ENCODE data around the gene MMD2.

MMD2 gene

GRCh38 chr7:4965295-4966022, 6.5 kb upstream of the MMD2 start:
- no peaks in the 10 kb centered on the region for H3K79me2 ChIP-seq (ENCODE audit: low read length)
- no peaks in the 10 kb centered on the region for H3F3A ChIP-seq (ENCODE audit: insufficient read depth, low read length)
- H3K36me3 ChIP-seq (replicated peaks; ENCODE audit: insufficient read depth, low read length) = no peaks in the 10 kb centered on the region
- no peaks in the 10 kb centered on the region for H4K20me1 ChIP-seq (ENCODE audit: insufficient read depth, low read length)
- DNase-seq = no peak
- H3K27ac ChIP-seq (ENCODE audit: low read length) = no peak overlapping the region
- no peak overlapping the region for H3K9ac ChIP-seq (ENCODE audit: low read length)
- no peaks in the 10 kb centered on the region for H3K4me1 ChIP-seq (ENCODE audit: low read length)
- H2AFZ ChIP-seq (ENCODE audit: low read length) = no peak overlapping the region
- H3K9me3 ChIP-seq (replicated peaks; ENCODE audit: insufficient read depth, low read length) = no peaks in the 10 kb centered on the region
- no peaks in the 10 kb centered on the region for H3K9me2 ChIP-seq (replicated peaks; ENCODE audit: insufficient read depth, low read length)
- no peak overlapping the region for H3K4me2 ChIP-seq (ENCODE audit: low read depth, low read length)
- H3K27me3 ChIP-seq (replicated peaks; ENCODE audit: insufficient read depth, low read length) = peaks cover 19% of the 10 kb centered on the region
- TF ChIP-seq CTCF (IDR thresholded peaks at IDR 0.05; ENCODE audit: low read length) (no peak), EZH2 (optimal IDR thresholded peaks at IDR 0.05; ENCODE audit: low read depth, low read length) (no peak), EZH2phosphoT487 (IDR thresholded peaks at IDR 0.05; ENCODE audit: low read length) (no peak)
- H3K4me3 ChIP-seq (ENCODE audit: low read length) = no peak overlapping the region

GRCh38 chr7:4964506-4964905, 5.5 kb upstream of the MMD2 start:
- Histone ChIP-seq H3K4me2 (ENCODE audit: low read depth, low read length) (no peak overlapping the region), H3K27ac (ENCODE audit: low read length) (no peak overlapping the region), H3K79me2 (ENCODE audit: low read length) (no peaks in the 10 kb centered on the region), H3K27me3 (replicated peaks; ENCODE audit: insufficient read depth, low read length) (peaks cover 19% of the 10 kb centered on the region), H4K20me1 (ENCODE audit: insufficient read depth, low read length) (no peaks in the 10 kb centered on the region), H3K9me3 (replicated peaks; ENCODE audit: insufficient read depth, low read length) (no peaks in the 10 kb centered on the region), H3K36me3 (replicated peaks; ENCODE audit: insufficient read depth, low read length) (no peaks in the 10 kb centered on the region), H3K4me3 (ENCODE audit: low read length) (no peak overlapping the region), H3K4me1 (ENCODE audit: low read length) (no peaks in the 10 kb centered on the region), H2AFZ (ENCODE audit: low read length) (no peak overlapping the region), H3K9me2 (replicated peaks; ENCODE audit: insufficient read depth, low read length) (no peaks in the 10 kb centered on the region), H3F3A (ENCODE audit: insufficient read depth, low read length) (no peaks in the 10 kb centered on the region), H3K9ac (ENCODE audit: low read length) (no peak overlapping the region)
- no peak for TF ChIP-seq EZH2 (optimal IDR thresholded peaks at IDR 0.05; ENCODE audit: low read depth, low read length)
- TF ChIP-seq EZH2phosphoT487 (IDR thresholded peaks at IDR 0.05; ENCODE audit: low read length) = no peak
- TF ChIP-seq CTCF (IDR thresholded peaks at IDR 0.05; ENCODE audit: low read length) = no peak
- DNase-seq = no peak

GRCh38 chr7:4962872-4963775, 4.1 kb upstream of the MMD2 start:
- no peak overlapping the region for H3K4me3 ChIP-seq (ENCODE audit: low read length)
- no peak overlapping the region for H3K27ac ChIP-seq (ENCODE audit: low read length)
- no peaks in the 10 kb centered on the region for H3K36me3 ChIP-seq (replicated peaks; ENCODE audit: insufficient read depth, low read length)
- H3K9ac ChIP-seq (ENCODE audit: low read length) = no peak overlapping the region
- no peak for TF ChIP-seq EZH2phosphoT487 (IDR thresholded peaks at IDR 0.05; ENCODE audit: low read length)
- TF ChIP-seq EZH2 (optimal IDR thresholded peaks at IDR 0.05; ENCODE audit: low read depth, low read length) = no peak
- no peak for TF ChIP-seq CTCF (IDR thresholded peaks at IDR 0.05; ENCODE audit: low read length)
- no peak overlapping the region for H2AFZ ChIP-seq (ENCODE audit: low read length)
- H3K4me1 ChIP-seq (ENCODE audit: low read length) = no peaks in the 10 kb centered on the region
- H3K9me2 ChIP-seq (replicated peaks; ENCODE audit: insufficient read depth, low read length) = no peaks in the 10 kb centered on the region
- no peaks in the 10 kb centered on the region for H3K79me2 ChIP-seq (ENCODE audit: low read length)
- H3K27me3 ChIP-seq (replicated peaks; ENCODE audit: insufficient read depth, low read length) = peaks cover 22% of the 10 kb centered on the region
- H3K4me2 ChIP-seq (ENCODE audit: low read depth, low read length) = no peak overlapping the region
- H3F3A ChIP-seq (ENCODE audit: insufficient read depth, low read length) = no peaks in the 10 kb centered on the region
- DNase-seq = no peak
- H4K20me1 ChIP-seq (ENCODE audit: insufficient read depth, low read length) = no peaks in the 10 kb centered on the region
- no peaks in the 10 kb centered on the region for H3K9me3 ChIP-seq (replicated peaks; ENCODE audit: insufficient read depth, low read length)
